ENCODE results near the gene STAG2. TPM values are rescaled to one million over a fixed set of nuclear protein-coding genes. Genes with fewer than 3 reads are reported as not detected.

Gene STAG2
- total and polyA plus RNA-seq, 2 donors (not counting 3 experiments of a cell fraction or from before 2014, with no cell fraction given) = 12.7 to 55.9 TPM

DNA sequence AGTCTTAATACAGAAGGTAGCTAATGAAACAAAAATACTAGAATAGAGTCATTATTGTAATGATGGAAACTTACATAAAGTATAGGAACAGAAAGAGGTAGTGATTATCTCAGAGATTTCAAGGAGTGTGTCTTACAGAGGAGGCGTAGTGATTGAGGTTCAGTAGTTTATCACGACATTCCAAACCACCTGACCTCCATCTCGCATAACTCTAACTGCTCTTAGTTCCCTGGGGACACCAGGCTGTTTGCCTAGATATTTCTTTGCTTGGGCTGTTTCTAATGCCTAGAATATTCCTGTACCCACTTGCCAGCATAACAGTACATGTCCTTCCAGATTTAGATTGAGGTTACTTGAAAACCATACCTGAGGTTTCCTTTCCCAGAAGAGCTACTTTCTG, 29.1 kb downstream of the STAG2 start:
- Histone ChIP-seq H3K4me3 (replicated peaks in 1 of 3; ENCODE audit: insufficient read depth in 1 of 3, low read depth in 1 of 3, low read length in 3 of 3) (no peak overlapping the region), H4K20me1 (replicated peaks; ENCODE audit: control insufficient read depth, extremely low read depth, insufficient read depth, low read length) (peaks cover 4% of the 10 kb centered on the region), H3K36me3 (ENCODE audit: control insufficient read depth in 2 of 2, extremely low read depth in 1 of 2, insufficient read depth in 2 of 2, low read length in 2 of 2) (no peaks in the 10 kb centered on the region), H3K9me3 (replicated peaks; ENCODE audit: control insufficient read depth, insufficient read depth, low read length) (no peaks in the 10 kb centered on the region), H2AFZ (ENCODE audit: low read depth, low read length) (no peak overlapping the region), H3K79me2 (ENCODE audit: control insufficient read depth, insufficient read depth, low read length) (peaks cover 80% of the 10 kb centered on the region), H3K27ac (ENCODE audit: insufficient read depth, low read depth, low read length) (no peak overlapping the region), H3K9me1 (replicated peaks; ENCODE audit: control insufficient read depth, extremely low read depth, insufficient read depth, low read length) (no peaks in the 10 kb centered on the region), H3K4me1 (ENCODE audit: control insufficient read depth, extremely low read depth, insufficient read depth, low read length) (peaks cover 9% of the 10 kb centered on the region), H3K9ac (replicated peaks; ENCODE audit: extremely low read depth, insufficient read depth, low read length) (no peak overlapping the region), H3K27me3 (ENCODE audit: control insufficient read depth in 2 of 2, insufficient read depth in 2 of 2, low read length in 2 of 2) (no peaks in the 10 kb centered on the region), H3K4me2 (ENCODE audit: insufficient read depth, low read length) (no peak overlapping the region)
- TF ChIP-seq, protein P1, sequence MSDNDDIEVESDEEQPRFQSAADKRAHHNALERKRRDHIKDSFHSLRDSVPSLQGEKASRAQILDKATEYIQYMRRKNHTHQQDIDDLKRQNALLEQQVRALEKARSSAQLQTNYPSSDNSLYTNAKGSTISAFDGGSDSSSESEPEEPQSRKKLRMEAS (IDR thresholded peaks at IDR 0.05; ENCODE audit: insufficient read depth, insufficient read length) = no peak
- TF ChIP-seq GATA2 (IDR thresholded peaks at IDR 0.05; ENCODE audit: insufficient read depth, insufficient read length, low read depth, low read length) (no peak), POLR2A (IDR thresholded peaks at IDR 0.05; ENCODE audit: low read depth, low read length) (no peak), POLR2AphosphoS5 (IDR thresholded peaks at IDR 0.05; ENCODE audit: insufficient read depth, low read depth, low read length) (no peak), JUN (IDR thresholded peaks at IDR 0.05; ENCODE audit: borderline replicate concordance, insufficient read depth, insufficient read length, low read depth) (no peak), EZH2 (IDR thresholded peaks at IDR 0.05; ENCODE audit: borderline replicate concordance, low read depth, low read length, severe bottlenecking) (no peak), MYC (IDR thresholded peaks at IDR 0.05; ENCODE audit: low read depth, low read length) (no peak), FOS (IDR thresholded peaks at IDR 0.05; ENCODE audit: borderline replicate concordance, insufficient read depth, low read length) (no peak)
- TF ChIP-seq, protein P2, sequence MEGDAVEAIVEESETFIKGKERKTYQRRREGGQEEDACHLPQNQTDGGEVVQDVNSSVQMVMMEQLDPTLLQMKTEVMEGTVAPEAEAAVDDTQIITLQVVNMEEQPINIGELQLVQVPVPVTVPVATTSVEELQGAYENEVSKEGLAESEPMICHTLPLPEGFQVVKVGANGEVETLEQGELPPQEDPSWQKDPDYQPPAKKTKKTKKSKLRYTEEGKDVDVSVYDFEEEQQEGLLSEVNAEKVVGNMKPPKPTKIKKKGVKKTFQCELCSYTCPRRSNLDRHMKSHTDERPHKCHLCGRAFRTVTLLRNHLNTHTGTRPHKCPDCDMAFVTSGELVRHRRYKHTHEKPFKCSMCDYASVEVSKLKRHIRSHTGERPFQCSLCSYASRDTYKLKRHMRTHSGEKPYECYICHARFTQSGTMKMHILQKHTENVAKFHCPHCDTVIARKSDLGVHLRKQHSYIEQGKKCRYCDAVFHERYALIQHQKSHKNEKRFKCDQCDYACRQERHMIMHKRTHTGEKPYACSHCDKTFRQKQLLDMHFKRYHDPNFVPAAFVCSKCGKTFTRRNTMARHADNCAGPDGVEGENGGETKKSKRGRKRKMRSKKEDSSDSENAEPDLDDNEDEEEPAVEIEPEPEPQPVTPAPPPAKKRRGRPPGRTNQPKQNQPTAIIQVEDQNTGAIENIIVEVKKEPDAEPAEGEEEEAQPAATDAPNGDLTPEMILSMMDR (IDR thresholded peaks at IDR 0.05; ENCODE audit: extremely low read depth in 1 of 2, insufficient read depth in 1 of 2, low read depth in 1 of 2, low read length in 2 of 2) = no peak
- no TSS peak for BruUV-seq (replicated peaks)
- dilution Hi-C loops (cut with MboI; ENCODE audit: extremely low pct_ligation_motif_present, low sequenced_read_pairs) (no loop called here), intact Hi-C loops (cut with micrococcal nuclease) (no loop called here)
- POLR2A ChIA-PET = no interaction called here
- DNase-seq (ENCODE audit: low read depth, low spot score) (no peak), FAIRE-seq (no peak)
- CTCF ChIA-PET = interaction anchor here (1.0 kb wide), 1 partner anchor 14 kb away, joined by 5 read pairs; no protein-coding TSS in a partner anchor

All from endothelial cell of umbilical vein (primary cell).